Ramos (cell line): Measurements from ENCODE around the gene BLTP3A.
"Not testable (repeated sequence)": the region's sequence is repeated elsewhere in the genome, so short reads cannot be mapped to it uniquely, and the experiment has no call there.

Experiments
- in situ Hi-C: fragments of 300-500 bp; cut with MboI; formaldehyde crosslinking; loops from one replicate; pipeline ENCODE4 v1.14.3; 2022; ENCODE audit warnings: low sequenced_read_pairs; ENCODE audit not compliant: unreplicated experiment

Gene BLTP3A, protein sequence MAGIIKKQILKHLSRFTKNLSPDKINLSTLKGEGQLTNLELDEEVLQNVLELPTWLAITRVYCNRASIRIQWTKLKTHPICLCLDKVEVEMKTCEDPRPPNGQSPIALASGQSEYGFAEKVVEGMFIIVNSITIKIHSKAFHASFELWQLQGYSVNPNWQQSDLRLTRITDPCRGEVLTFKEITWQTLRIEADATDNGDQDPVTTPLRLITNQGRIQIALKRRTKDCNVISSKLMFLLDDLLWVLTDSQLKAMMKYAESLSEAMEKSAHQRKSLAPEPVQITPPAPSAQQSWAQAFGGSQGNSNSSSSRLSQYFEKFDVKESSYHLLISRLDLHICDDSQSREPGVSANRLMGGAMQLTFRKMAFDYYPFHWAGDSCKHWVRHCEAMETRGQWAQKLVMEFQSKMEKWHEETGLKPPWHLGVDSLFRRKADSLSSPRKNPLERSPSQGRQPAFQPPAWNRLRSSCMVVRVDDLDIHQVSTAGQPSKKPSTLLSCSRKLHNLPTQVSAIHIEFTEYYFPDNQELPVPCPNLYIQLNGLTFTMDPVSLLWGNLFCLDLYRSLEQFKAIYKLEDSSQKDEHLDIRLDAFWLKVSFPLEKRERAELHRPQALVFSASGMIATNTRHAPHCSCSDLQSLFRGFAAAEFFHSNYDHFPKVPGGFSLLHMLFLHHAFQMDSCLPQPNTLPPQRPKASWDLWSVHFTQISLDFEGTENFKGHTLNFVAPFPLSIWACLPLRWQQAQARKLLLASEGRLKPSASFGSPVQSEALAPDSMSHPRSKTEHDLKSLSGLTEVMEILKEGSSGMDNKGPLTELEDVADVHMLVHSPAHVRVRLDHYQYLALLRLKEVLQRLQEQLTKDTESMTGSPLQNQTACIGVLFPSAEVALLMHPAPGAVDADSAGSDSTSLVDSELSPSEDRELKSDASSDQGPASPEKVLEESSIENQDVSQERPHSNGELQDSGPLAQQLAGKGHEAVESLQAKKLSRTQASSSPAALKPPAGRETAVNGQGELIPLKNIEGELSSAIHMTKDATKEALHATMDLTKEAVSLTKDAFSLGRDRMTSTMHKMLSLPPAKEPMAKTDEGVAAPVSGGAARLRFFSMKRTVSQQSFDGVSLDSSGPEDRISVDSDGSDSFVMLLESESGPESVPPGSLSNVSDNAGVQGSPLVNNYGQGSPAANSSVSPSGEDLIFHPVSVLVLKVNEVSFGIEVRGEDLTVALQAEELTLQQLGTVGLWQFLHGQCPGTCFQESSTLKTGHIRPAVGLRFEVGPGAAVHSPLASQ (N-terminal part only)

DNA sequence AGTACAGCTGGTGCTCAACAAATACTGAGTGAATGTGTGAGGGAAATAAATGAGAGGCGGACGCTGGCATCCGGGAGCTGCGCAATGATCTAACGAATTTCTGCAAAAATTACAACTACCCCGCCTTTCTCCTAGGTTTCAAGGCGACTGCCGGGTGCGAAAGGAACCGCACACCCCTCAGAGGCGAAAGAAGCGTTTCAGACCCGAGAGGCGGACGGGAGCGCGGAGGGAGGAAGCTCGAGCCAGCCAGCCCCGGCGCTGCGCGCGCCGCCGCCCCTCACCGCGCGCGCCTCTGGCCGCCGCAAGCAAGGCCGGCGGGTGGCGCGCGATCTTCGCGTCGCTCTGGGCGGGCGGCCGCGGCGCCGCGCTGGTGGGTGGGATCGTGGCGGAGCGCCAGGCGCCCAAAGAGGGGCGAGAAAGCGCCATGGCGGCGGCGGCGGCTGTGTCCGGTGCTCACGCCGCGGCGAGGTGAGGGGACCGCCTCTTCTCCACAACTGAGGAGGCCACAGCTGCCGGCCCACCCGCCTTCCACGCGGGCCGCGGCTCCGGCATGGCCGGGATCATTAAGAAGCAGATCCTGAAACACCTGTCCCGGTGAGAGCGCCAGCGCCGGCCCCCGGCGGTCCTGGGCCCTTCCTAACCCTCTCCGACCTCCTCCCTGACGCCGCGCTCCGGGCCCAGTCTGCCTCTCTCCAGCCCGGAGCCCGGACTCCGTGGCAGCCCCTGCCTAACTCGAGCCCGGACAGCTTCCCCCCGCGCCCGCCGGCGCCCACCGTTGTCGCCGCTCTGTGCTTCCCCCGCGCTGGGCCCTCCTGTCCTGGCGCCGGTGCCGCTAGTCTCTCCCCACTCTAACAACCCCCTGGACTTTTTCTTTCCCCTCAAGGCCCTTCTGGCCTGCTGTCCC lies at the start of gene BLTP3A:
Gene BLTP3A, plus strand, starts transcription at position 383 of the 904 bp plus-strand sequence. Its CDS starts 168 bp downstream, at position 551.
- in situ Hi-C loops: no loop called here

GRCh38 chr6:34742094-34742493 lies 49.8 kb upstream of the BLTP3A start:
- in situ Hi-C loops: no loop called here

GRCh38 chr6:34743625-34744293 lies 48.1 kb upstream of the BLTP3A start:
- in situ Hi-C loops: no loop called here

DNA sequence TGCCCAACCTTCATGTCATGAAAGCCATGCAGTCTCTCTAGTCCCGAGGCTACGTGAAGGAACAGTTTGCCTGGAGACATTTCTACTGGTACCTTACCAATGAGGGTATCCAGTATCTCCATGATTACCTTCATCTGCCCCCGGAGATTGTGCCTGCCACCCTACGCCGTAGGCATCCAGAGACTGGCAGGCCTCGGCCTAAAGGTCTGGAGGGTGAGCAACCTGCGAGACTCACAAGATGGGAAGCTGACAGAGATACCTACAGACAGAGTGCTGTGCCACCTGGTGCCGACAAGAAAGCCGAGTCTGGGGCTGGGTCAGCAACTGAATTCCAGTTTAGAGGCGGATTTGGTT lies 47.6 kb upstream of the BLTP3A start:
- in situ Hi-C loops: not testable (repeated sequence)

GRCh38 chr6:34745277-34746103 lies 46.4 kb upstream of the BLTP3A start:
- in situ Hi-C loops: no loop called here

GRCh38 chr6:34746104-34746846 lies 45.6 kb upstream of the BLTP3A start:
- in situ Hi-C loops: no loop called here

- in situ Hi-C loops: no loop called here
These were observed 43.1 kb upstream of the BLTP3A start for GRCh38 chr6:34748757-34749156.

- in situ Hi-C loops: not testable (repeated sequence)
These were observed 35.4 kb upstream of the BLTP3A start for GRCh38 chr6:34756513-34756856.

GRCh38 chr6:34757687-34758274 lies 34.1 kb upstream of the BLTP3A start:
- in situ Hi-C loops: no loop called here

GRCh38 chr6:34760108-34760507 lies 31.8 kb upstream of the BLTP3A start:
- in situ Hi-C loops: no loop called here

GRCh38 chr6:34761681-34762080 lies 30.2 kb upstream of the BLTP3A start:
- in situ Hi-C loops: not testable (repeated sequence)

- in situ Hi-C loops: no loop called here
These were observed 23.7 kb upstream of the BLTP3A start for GRCh38 chr6:34768148-34768547.

DNA sequence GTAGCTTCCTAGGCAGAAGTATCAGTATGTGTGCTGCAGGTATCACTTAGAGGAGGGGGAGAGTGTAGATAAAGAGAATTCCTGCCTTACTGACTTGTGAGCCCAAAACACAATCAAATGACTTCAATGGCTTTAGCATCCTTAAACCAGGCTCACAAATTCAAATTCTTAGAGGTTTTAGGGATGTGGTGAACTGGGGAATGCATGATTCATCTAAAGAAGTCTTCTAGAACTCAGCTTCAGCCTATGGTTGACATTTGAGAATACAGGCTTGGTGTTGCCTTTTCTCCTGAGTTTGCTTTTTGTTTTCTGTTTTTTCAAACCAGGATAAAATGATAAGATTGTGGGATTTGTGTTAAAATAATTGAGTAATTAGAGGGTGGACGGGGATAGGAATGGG lies 20.2 kb upstream of the BLTP3A start:
- in situ Hi-C loops: no loop called here

GRCh38 chr6:34772940-34773339 lies 18.9 kb upstream of the BLTP3A start:
- in situ Hi-C loops: no loop called here

- in situ Hi-C loops: no loop called here
These were observed 18.0 kb upstream of the BLTP3A start for GRCh38 chr6:34773916-34774315.

DNA sequence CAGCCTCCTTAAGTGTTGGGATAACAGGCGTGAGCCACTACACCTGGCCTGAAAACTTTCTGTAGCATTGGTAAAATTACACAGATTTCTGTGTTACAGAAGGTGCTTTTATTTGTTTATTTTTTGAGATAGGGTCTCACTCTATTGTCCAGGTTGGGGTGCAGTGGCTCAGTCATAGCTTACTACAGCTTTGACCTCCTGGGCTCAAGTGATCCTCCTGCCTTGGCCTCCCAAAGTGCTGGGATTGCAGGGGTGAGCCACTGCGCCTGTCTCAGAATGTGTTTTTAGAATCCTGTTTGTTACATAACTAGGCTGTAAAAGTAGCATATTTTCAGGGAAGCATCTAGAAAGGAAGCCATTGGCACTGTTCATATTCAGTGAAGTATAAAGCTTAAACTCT lies 16.9 kb upstream of the BLTP3A start:
- in situ Hi-C loops: no loop called here

GRCh38 chr6:34785375-34785774 lies 6.5 kb upstream of the BLTP3A start:
- in situ Hi-C loops: not testable (repeated sequence)
